DMS53 (cell line): ENCODE measurements around the gene MAS1L.

ENCODE experiments used
- DNase-seq: peaks from one replicate; lab custom pipeline; 2025; lab: John Stamatoyannopoulos, UW

Gene MAS1L

GRCh38 chr6:29510202-29510601 is 22.4 kb upstream of the MAS1L start:
- DNase-seq = peak; percentile 9

DNA sequence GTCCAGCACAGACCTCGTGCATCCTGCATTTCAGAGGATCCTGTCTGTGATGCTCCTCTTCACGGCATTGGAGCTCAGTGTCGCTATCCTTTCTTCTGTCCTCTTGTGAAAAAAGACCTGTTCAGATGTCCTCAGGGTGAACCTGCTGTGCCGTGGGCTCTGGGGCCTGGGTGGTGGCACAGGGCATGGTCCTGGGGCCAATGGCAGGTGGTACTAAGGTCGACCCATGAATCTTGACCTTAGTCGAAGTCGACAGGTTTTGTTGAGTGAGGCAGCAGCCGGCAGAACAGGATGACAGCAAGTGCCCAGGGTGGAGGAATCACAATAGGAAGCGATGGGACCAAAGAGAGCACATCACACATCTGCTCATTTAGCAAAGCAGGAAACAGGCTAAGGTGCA is 22.0 kb upstream of the MAS1L start:
- DNase-seq = no peak

DNA sequence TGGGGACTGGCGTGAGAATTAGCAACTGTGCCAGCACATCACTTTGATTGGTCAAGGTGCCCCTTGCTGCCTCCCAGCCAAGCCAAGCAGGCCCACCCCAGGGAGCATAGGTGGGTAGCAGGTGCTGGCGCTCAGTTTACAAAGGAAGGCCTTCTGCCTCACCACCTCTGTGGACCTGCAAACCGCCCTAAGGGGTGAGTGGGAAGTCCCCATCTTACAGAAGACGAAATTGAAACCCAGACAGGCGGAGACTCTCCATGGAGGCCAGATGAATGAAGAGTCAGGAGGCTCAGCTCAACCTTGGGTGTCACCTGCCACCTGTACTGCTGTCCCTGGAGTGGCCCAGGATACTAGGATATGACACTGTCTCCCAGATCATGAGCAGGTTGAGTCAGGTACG is 21.5 kb upstream of the MAS1L start:
- no peak for DNase-seq

DNA sequence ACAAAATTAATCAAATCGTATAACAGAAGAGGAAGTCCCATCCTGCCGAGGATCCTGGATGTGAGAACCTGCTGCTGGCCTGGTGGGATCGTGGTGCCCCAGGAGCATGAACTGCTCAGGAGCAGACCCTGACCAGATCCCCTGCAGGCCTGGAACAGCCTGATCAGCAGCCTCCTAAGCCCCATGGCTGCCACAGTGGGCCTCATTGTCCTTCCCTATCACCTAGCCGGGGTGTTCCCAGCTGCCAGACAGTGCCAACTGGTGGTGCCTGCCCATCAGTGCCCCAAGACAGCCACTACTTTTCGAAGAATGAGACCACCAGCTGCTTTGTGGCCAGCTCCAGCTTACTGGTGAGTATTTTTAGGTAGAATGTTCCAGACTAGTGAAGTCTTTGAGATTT is 19.6 kb upstream of the MAS1L start:
- DNase-seq = no peak

- DNase-seq = no peak
Observed at GRCh38 chr6:29506446-29507067, 18.8 kb upstream of the MAS1L start.

DNA sequence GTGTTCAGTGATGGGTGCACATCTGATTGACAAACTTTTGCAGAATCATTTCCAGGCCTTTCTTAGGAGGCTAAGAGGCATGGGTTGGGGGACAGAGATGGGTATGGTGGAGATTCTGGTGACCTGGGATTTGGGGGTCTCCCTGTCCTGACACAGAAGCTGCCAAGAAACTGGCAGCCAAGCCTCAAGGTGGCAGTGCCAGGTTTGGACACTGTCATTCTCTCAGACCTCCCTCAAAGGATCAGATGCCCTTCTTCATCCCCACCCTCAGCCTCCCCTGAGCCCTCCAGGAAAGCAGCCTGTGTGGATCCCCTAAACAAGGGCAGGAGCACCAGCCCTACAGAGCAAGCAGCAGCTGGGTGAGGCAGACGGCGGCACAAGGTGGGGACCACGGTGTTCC is 18.1 kb upstream of the MAS1L start:
- no peak for DNase-seq

DNA sequence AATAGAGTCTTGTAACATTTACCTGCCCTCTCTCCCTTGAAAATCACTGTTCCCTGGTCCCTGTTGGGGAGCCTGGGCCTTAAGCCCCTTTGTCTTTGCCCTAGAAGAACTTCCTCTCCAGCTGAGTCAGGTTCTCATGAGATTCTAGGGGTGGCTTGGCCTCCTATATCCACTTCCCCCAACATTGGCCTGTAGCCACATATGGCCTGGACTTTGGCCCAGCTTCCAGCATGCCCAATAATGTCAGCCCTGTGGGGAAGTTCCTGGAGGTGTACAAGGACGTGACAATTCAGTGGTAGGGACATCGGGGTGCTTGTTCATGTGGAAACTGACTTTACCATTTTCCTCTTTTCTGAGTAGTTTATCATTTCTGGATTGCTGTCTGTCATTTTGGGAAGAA is 17.2 kb upstream of the MAS1L start:
- DNase-seq = no peak

DNA sequence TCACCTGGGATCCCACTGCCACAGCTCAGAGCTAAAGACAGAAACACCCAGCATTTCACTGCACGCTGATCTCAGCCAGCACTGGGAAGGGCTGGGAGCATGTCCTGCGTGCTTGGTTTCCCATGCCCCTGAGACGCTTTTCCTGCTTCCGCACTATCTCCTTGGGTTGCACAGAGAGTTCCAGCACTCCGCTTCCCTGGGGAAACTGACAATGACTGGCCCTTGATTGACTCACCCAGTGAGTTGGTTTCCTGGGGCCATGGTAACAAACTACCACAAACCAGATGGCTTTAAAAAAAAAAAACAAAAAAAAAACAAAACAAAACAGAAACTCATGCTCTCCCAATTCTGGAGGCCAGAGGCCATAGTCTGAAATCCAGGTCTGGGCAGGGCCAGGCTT is 14.8 kb upstream of the MAS1L start:
- no peak for DNase-seq

DNA sequence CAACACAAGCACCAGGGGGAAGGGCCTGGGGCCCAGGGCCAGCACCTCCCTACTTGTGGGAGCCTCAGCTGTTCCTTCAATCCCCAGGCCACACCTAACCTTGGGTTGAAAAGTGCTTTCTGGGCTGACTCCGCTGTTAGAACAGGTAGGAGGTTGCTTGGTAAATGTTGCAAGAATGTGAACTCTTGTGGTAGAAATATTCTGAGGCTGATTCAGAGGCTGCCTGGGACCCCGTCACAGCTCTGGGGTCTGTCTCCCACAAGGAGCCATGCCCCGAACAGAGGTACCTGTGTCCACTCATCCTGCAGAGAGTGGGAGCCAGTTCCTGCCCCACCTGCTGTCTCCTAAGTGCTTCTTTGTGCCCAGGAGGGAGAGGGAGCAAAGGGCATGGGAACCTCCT is 14.4 kb upstream of the MAS1L start:
- DNase-seq = no peak

- DNase-seq = no peak
Observed at GRCh38 chr6:29501106-29501505, 13.3 kb upstream of the MAS1L start.

- DNase-seq = no peak
Observed at GRCh38 chr6:29500594-29500993, 12.8 kb upstream of the MAS1L start.

DNA sequence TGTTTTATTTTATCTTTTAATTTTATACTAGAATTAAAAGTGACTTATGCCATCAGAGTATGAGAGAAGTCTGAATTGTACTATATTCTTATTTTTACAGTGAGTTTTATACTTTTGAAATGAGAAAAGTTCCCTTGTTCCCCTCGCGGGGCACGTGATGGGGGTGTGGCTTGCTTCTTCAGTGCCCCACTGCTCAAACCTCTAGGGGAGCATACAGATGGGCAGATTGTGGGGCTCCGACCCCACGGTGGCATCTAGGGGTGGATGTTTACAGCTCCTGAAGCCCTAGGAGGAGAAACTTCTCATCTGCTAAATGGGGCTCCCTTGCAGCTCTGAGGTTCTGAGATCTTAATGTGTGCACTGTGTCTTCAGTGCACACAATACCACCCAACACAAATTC is 11.9 kb upstream of the MAS1L start:
- DNase-seq = no peak

- DNase-seq = no peak
Observed at GRCh38 chr6:29496961-29497360, 9.2 kb upstream of the MAS1L start.

DNA sequence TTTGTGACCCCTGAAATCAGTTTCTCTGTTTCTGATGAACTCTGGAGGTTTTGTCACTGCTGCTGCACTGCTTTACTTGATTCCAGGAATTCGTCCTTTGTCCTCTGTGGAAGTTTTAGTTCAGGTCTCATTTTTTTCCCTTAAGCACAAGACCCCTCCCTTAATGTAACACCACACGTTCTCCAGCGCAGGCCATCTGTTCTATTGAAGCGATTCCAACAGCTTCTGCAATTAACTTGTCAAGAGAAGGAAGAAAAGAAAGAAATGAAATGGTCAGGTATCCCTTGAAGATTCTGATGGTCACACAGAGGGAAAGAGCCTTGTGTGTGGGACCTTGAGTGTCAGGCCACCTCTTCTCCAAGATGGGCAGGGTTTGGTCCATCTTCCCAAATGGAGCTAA is 7.8 kb upstream of the MAS1L start:
- DNase-seq = no peak

GRCh38 chr6:29494131-29494530 is 6.4 kb upstream of the MAS1L start:
- no peak for DNase-seq

DNA sequence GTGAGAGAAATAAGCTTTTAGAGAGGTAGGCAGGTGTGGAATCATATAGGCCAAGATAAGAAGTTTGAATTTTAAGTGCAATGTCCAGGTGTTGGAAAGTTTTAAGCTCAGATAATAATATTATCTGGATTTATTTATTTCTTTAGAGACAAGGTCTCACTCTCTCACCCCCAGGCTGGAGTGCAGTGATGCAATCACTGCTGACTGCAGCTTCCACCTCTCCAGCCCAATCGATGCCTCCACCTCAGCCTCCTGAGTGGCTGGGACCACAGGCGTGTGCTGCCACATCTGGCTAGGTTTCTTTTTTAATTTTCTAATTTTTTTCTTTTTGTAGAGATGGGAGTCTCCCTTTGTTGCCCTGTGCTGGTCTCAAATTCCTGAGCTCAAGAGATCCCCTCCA is 5.5 kb upstream of the MAS1L start:
- DNase-seq = no peak

DNA sequence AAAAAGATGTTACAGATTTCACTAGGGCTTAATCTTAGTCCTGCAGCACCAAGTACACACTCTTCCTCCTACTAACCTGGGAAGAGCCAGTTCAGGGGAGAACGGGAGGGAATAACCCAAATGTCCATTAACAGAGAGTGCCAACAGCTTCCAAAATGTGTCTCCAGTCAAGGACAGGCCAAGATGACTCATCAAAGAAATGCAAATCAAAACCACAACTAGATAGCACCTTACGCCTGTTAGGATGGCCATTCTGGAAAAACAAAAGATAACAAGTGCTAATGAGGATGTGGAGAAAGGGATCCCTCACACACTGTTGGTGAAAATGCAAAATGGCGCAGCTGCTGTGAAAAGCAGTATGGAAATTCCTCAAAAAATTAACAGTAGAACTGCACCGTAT is 3.8 kb upstream of the MAS1L start:
- DNase-seq = no peak

DNA sequence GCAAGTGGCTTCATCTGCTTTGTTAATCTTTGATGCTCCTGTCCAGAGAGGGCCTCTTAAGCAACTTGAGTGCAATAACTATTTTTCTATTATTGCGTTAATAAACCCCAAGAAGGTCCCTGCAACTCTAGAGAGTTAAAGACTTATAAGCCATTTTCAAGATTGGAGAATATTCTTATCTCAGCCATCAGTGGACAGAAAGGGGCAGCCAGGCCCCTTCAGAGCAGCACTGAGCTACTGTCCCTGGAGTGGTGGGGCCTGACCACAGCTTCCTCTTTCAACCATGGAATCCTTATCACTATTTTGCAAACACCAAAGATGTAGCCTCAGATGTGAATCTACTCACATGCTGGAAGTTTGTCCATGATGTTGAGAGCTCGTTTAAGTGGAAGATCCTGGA is 2.8 kb upstream of the MAS1L start:
- DNase-seq = no peak

- DNase-seq = no peak
Observed at GRCh38 chr6:29490055-29490454, 2.3 kb upstream of the MAS1L start.

DNA sequence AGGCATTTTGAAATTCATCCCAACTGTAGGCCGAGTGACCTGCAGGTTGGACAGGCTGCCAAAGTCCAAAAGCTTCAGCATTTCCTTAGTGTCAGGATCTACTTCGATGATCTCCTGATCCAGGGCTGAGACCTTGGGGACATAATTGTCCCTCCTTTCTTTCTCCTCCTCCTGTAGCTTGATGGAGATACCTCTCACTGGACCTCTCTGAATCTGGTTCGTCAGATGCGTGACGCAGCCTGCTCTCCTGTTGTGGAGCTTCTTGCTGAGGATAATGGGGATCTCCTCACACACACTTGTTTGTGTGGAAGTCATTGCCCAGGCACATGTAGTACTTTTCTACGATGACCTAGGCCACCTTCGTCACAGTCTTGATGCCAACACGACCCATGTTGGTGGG is 1.5 kb upstream of the MAS1L start:
- no peak for DNase-seq

- no peak for DNase-seq
Observed at GRCh38 chr6:29488874-29489273, 1.1 kb upstream of the MAS1L start.

- DNase-seq = no peak
Observed at GRCh38 chr6:29487131-29487530, 625 bp downstream of the MAS1L start.

DNA sequence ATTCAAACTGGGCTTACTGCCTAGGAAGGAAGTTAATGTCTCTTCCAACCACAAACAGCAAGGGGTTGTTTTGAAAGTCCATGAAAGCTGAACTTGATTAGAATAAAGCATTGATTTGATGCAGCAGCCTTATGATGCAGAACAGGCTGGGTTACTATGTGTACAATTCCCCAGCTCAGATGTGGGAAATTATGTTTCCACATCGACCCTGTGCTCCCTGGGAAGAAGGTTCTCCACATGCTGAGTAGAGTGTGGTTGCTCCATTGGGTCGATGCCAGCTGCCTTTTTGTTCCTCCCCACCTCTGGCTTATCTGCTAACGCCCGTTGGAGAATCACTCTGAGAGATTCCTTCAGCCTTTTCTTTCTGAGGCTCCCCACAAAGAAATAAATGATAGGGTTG is 1.2 kb downstream of the MAS1L start:
- no peak for DNase-seq

DNA sequence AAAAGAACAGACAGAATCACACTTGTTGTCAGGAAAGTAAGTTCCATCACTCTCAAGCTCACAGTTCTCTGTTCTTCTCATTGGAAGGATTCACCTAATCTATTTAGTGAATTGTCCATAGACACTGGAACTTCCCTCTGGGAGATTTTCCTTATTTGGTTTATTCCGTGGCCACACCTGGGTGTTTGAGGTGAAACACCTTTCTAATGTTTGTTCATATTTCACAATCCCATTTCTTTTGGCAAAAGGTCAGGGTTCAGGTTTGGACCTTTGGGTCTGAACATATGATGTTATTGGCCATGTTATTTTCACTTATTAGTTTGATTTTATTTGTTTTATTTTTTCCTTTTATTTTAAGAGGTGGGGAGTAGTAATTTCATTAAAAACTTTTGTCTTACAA is 4.0 kb downstream of the MAS1L start:
- no peak for DNase-seq

GRCh38 chr6:29483186-29483585 is 4.6 kb downstream of the MAS1L start:
- no peak for DNase-seq
